MM.1S (cell line): ENCODE data around the gene ZNF219.
"Not testable (repeated sequence)": the region's sequence is repeated elsewhere in the genome, so short reads cannot be mapped to it uniquely, and the experiment has no call there.

Experiments used
- CTCF ChIP-seq: fragments of 300-600 bp; sonication (generic); IDR thresholded peaks from 2 replicates; pipeline ENCODE4 v1.5.1; 2016; ENCODE audit warnings: antibody characterized with exemption, low read length, mixed read lengths
- EZH2 ChIP-seq: fragments of 300-600 bp; sonication (generic); optimal IDR thresholded peaks from 2 replicates; pipeline ENCODE3; 2017; ENCODE audit warnings: low read depth, mild to moderate bottlenecking, antibody characterized with exemption, low read length, mixed read lengths
- EZH2phosphoT487 ChIP-seq: fragments of 300-600 bp; sonication (generic); IDR thresholded peaks from 2 replicates; pipeline ENCODE4 v1.6.1; 2018; ENCODE audit warnings: antibody characterized with exemption, low read length

GRCh38 chr14:21040941-21041340 lies 57.5 kb downstream of the ZNF219 start:
- not testable (repeated sequence) for TF ChIP-seq CTCF, EZH2phosphoT487, EZH2
